Measurements from ENCODE around the gene IGLL1.

DNA sequence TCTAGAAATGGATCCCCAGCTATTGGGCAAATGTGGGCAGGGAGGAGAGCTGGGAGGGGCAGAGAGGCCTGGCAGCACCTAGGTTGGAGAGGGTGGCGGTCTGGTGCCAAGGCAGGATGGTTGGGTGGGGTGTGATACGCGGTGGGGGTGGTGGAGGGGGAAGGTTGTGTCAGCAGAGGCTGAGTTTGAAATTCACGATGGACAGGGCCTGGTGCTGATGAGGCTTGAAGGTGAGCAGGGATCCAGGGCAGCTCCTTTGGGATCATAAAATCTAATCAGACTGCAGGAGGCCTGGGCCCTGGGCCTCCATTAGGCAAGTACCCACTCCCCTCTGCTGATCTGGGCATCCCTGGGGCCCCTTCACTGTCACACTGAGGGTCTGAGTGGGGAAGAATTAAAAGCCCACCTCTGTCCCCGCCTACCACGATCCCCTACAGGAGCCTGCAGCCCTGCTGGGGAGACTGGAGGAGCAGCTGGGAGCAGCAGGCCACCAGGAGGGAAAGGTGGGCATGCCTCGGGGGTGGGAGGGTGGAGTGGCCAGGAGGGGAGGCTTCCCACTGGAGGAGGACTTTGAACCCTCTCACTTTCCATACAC lies 24.0 kb downstream of the IGLL1 start:
- TF ChIP-seq, protein P1, sequence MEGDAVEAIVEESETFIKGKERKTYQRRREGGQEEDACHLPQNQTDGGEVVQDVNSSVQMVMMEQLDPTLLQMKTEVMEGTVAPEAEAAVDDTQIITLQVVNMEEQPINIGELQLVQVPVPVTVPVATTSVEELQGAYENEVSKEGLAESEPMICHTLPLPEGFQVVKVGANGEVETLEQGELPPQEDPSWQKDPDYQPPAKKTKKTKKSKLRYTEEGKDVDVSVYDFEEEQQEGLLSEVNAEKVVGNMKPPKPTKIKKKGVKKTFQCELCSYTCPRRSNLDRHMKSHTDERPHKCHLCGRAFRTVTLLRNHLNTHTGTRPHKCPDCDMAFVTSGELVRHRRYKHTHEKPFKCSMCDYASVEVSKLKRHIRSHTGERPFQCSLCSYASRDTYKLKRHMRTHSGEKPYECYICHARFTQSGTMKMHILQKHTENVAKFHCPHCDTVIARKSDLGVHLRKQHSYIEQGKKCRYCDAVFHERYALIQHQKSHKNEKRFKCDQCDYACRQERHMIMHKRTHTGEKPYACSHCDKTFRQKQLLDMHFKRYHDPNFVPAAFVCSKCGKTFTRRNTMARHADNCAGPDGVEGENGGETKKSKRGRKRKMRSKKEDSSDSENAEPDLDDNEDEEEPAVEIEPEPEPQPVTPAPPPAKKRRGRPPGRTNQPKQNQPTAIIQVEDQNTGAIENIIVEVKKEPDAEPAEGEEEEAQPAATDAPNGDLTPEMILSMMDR (IDR thresholded peaks at IDR 0.05; ENCODE audit: insufficient read depth, low read depth, low read length) = no peak
- no peak for TF ChIP-seq EZH2 (IDR thresholded peaks at IDR 0.05; ENCODE audit: insufficient read depth, low read length)
